HK-2 (cell line): ENCODE data around the gene ZNF737.
"Not testable (repeated sequence)": the region's sequence is repeated elsewhere in the genome, so short reads cannot be mapped to it uniquely, and the experiment has no call there.

Experiments
- DNase-seq: peaks from one replicate; pipeline ENCODE4 v3.0.0-alpha.2; 2018; ENCODE audit not compliant: unreplicated experiment

The ZNF737 gene

DNA sequence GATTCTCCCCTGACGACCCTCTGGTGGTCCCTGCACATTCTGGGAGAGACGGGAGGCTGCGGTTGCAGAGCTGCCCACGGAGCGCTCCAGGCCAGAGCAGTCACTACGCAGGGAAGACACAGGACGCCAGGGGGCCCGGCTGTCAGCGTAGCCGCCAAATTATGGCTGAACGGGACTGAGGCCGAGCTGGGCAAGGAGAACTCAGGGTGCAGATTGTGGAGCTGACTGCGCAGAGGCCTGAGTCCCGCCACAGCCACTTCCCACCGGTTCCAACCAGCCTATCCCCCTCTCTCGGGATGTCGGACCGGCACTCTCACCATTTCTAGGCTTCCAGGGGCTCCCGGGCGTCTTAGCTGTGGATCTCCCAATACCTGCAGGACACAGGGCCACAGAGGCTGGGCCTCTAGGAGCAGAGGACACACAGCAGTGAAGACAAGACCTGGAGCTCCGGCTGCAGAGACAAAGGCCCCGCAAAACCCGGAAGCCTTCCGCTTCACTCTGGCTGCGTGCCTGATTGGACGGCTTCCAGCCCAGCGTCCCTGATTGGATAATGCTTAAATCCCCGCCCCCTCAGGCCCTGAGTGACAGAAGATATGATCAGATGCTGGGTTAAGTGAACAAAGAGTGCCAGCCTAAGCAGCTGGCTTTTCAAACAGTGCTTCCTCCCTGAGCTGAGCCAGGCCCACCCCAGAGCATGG is at the start of gene ZNF737:
ZNF737 (minus strand) TSS at position 461 of the 698 bp plus-strand sequence; CDS start at position 320, 141 bp downstream.
- peak; percentile 95 for DNase-seq

DNA sequence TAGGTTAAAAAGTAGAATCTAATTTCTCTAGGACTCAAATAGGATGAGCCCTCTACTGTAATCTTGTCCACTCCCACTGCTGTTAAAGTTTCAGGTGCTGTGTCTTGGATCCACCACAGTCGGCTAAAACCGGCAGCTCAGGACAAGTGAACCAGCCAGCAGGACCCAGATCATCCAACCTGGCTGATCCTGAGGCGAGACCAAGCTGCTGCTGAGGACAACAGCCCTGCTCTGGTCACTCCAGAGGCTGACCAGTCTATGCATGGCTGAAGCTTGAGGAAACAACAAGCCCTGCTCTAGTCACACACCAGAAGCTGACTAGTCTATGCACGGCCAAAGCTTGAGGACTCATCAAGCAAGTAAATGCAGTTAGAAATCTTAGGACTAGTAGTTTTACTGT is 49.4 kb upstream of the ZNF737 start:
- DNase-seq: not testable (repeated sequence)

DNA sequence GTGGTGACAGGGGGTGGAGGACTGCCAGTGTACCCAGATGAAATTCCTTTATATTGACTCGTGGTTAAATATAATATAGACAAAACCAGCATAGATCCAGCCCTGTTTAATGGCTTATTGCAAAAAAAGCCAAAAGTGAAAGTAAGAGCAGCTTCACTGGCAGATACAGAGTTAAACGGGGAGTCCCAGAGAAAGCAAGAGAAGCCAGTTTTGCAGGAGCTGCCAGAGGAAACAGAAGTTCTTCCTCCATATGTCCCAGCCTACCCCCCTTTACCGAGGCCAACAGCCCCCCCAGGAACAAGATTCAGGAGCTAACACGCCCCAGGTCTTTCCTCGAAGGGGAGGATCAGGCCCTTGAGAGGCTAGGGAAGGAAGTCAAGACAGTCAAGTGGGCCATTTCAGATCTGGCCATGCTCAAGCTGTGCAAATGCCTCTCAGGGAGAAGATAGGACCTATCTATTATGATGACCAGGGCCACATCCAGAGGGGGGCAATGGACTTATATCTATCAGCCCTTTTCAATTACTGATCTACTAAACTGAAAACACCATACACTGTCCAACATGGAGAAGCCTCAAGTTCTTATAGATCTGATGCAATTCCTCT is 47.2 kb upstream of the ZNF737 start:
- no peak for DNase-seq

DNA sequence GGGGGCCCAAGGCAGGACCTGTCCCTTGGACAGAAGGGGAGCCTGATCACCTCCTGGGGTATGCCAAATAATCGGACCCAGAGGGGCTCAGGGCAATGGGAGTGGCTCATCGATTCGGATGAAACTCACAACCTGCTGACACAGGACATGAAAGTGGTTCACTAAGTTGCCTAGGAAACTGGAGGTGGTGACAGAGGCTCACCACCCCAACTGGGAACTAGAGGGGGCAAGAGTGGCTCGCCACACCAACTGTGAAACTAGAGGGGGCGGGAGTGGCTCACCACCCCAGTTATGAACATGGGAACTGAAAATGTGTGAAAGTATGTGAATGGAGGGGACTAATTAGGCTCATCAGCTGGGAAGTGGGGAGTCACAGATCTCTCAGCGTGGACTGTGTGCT is 46.3 kb upstream of the ZNF737 start:
- DNase-seq: no peak

DNA sequence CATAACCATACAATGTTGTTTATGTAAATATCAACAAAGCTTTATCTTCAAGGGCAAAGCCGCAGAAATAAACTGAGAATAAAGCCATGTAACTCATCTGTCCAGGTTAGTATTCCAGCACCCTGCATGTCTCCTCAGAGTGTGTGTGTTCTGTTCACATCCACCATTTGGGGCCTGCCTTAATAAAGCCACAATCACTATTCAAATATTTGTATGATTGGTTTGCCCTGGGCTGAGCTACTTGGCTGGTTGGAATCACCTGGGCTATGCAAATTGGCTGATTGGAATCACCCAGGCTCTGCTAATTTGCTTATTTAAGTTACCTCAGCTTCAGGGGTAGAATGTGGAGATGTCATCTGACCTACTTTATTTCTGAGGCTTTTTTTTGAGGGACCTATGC is 42.4 kb upstream of the ZNF737 start:
- no peak for DNase-seq

DNA sequence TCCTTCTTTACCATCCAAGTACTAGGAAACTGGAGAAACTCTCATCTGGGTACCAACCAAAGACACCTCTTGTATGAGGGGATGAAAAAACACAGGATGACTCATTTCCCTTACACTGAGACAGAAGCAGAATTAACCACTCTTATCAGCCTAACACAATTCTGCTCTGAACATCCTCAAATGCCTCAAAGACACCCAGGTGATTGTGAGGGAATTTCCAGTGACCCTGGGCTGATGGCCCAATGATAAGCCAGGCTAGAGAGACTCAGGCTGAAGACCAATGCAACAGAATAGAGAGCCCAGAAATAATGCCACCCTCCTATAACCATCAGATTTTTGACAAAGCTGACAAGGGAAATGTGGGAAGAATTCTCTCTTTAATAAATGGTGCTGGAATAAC is 7.0 kb downstream of the ZNF737 start:
- DNase-seq: no peak

DNA sequence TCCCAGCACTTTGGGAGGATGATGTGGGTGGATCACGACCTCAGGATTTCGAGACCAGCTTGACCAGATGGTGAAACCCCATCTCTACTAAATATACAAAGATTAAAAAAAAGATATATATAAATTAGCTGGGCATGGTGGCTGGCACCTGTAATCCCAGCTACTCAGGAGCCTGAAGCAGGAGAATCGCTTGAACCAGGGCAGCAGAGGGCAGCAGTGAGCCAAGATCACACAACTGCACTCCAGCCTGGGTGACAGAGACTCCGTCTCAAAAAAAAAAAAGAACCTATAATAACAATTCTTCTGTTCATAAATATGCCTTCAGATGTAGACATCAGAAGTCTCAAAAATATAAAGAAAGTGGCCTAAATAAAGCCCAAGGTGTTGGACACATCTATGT is 7.6 kb downstream of the ZNF737 start:
- no peak for DNase-seq

DNA sequence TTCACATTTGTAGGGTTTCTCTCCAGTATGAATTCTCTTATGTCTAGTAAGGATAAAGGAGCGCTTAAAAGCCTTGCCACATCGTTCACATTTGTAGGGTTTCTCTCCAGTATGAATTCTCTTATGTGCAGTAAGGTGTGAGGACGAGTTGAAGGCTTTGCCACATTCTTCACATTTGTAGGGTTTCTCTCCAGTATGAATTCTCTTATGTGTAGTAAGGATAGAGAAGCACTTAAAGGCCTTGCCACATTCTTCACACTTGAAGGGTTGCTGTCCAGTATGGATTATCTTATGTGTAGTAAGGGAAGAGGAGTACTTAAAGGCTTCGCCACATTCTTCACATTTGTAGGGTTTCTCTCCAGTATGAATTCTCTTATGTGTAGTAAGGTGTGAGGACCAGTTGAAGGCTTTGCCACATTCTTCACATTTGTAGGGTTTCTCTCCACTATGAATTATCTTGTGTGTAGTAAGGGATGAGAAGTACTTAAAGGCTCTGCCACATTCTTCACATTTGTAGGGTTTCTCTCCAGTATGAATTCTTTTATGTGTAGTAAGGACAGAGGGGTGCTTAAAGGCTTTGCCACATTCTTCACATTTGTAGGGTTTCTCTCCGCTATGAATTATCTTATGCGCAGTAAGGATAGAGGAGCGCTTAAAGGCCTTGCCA is 20.8 kb downstream of the ZNF737 start:
- DNase-seq: not testable (repeated sequence)

DNA sequence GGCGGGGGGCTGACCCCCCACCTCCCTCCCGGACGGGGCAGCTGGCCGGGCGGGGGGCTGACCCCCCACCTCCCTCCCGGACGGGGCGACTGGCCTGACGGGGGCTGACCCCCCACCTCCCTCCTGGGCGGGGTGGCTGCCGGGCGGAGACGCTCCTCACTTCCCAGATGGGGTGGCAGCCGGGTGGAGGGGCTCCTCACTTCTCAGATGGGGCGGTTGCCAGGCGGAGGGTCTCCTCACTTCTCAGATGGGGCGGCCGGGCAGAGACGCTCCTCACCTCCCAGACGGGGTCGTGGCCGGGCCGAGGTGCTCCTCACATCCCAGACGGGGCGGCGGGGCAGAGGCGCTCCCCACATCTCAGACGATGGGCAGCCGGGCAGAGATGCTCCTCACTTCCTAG is 35.3 kb downstream of the ZNF737 start:
- not testable (repeated sequence) for DNase-seq

DNA sequence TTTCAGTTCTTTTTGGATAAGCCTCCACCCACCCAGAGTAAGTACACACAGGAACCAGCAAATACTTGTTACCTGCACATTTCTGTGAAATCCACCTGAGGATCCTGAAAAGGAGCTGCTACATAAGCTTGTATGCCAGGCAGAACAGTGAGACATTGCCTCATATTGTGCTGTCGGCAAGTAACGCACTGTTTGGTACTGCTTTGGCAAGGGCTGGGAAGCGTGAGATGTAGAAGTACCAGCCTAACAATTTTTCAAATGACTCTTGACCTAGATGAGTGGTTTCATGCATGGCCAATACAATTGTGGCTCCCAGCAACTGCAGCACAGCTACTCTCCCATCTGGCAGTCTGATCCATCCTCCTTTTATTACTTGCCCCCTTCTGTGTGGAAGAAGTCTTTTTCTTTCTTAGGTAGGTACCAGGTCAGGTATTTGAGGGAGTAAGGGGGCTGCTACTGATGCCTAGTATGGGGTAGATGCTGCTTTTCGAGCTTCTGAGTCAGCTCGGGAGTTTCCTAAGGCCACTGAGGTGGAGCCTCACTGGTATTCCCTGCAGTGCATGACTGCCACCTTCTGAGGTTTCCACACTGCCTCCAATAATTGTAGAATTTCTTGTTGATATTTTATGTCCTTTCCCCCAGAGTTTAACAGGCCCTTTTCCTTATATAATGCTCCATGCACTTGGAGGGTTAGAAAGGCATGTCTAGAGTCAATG is 52.2 kb downstream of the ZNF737 start:
- no peak for DNase-seq

DNA sequence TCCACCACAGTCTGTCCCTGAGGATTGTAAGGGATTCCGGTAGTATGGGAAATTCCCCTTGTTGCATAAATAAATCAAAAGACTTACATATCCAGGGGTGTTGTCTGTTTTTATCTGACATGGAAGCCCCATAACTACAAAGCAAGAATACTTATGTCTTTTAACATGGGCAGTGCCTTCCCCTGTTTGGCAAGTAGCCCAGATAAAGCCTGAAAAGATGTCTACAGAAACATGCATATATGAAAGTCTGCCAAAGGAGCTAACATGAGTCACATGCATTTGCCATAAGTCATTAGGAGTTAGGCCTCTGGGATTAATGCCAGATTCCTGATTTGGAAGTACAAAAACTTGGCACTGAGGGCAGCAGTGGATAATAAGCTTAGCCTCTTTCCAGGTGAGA is 62.1 kb downstream of the ZNF737 start:
- DNase-seq: no peak
